RPMI7951 (cell line): ENCODE measurements around the gene GFM2. TPM values are rescaled to one million over a fixed set of nuclear protein-coding genes. Genes with fewer than 3 reads are reported as not detected.
"Not testable (repeated sequence)": the region's sequence is repeated elsewhere in the genome, so short reads cannot be mapped to it uniquely, and the experiment has no call there.

Experiments
- DNase-seq: peaks from one replicate; pipeline ENCODE4 v3.0.0-alpha.2; 2012; ENCODE audit warnings: low read depth
- total RNA-seq: library from RNA; depleted of rRNA; stranded (reverse); fragments of >200 nt; shearing (Covaris generic); gene quantifications from 2 replicates; pipeline ENCODE4 v1.2.3, GENCODE V29; 2014; rRNA removed

Gene GFM2, protein sequence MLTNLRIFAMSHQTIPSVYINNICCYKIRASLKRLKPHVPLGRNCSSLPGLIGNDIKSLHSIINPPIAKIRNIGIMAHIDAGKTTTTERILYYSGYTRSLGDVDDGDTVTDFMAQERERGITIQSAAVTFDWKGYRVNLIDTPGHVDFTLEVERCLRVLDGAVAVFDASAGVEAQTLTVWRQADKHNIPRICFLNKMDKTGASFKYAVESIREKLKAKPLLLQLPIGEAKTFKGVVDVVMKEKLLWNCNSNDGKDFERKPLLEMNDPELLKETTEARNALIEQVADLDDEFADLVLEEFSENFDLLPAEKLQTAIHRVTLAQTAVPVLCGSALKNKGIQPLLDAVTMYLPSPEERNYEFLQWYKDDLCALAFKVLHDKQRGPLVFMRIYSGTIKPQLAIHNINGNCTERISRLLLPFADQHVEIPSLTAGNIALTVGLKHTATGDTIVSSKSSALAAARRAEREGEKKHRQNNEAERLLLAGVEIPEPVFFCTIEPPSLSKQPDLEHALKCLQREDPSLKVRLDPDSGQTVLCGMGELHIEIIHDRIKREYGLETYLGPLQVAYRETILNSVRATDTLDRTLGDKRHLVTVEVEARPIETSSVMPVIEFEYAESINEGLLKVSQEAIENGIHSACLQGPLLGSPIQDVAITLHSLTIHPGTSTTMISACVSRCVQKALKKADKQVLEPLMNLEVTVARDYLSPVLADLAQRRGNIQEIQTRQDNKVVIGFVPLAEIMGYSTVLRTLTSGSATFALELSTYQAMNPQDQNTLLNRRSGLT
- total RNA-seq: 33.8 and 34.2 TPM in 2 replicates

DNA sequence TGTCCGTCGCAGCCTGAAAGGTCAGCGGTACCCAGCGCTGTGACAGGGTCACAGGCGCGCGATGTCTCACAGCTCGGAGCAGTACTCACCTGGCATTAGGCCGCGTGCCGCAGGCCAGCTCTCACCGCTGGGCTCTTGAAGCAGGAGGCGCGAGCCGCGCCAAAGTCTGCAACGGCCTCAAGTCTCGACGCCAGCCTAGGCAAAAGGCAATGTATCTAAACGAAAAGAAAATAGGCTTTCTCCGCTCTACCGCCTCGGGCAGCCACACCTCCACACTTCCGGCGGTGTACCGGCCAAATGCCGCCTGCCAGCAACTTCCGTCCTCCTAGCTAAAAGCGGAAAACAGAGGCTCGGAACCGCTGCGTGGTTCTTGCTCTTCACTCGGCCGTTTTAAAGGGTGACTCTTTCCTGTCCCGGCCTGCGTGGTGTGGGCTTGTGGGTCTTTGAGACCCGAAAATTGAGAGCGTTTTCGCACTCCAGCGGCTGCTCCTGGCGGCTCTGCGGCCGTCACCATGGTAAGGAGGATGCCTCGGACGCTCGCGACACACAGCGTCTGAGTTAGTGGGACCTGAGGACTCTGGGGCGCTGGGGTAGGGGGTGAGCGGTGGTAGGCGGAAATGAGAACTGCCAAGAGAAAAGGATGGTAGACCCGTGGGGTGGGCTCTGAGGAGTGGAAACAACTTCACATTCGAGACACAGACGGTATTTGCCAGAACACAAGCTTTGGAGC is at the start of gene GFM2, which contains the start of gene NSA2:
Gene GFM2 (minus strand): TSS at position 269 of the 730 bp plus-strand sequence. CDS start 3,375 bp downstream, outside the sequence.
Gene NSA2 (plus strand): TSS at position 401 of the 730 bp plus-strand sequence. CDS start 112 bp downstream, at position 513.
- DNase-seq: peak; percentile 90

DNA sequence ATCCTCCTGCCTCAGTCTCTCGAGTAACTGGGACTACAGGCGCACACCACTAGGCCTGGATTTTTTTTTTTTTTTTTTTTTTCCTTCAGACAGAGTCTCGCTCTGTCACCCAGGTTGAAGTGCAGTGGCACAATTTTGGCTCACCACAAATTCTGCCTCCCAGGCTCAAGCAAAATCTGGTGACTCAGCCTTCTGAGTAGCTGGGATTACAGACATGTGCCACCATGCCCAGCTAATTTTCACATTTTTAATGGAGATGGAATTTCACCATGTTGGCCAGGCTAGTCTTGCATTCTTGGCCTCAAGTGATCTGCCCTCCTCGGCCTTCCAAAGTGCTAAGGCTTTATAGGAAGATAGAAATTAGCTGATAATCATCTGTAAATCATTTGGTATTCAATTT is 44.0 kb upstream of the GFM2 start:
- DNase-seq: peak; percentile 55

DNA sequence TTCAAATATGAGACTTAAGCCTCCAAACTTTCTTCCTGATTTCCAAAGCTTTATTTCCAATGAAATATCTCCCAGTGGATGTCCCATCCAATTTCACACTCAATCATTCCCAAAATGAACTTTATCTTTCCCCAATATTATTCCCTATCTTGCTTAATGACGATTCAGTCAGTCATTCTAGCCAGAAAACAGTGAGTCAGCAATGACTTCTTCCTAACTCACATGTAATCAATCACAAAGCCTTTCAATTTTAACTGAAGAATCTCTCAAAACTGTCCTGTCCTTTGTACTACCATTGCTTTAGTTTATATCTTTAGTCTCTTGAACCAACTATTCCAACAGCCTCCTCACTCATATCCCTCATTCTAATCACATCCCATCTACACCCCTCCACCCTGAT is 35.0 kb upstream of the GFM2 start:
- DNase-seq: no peak

DNA sequence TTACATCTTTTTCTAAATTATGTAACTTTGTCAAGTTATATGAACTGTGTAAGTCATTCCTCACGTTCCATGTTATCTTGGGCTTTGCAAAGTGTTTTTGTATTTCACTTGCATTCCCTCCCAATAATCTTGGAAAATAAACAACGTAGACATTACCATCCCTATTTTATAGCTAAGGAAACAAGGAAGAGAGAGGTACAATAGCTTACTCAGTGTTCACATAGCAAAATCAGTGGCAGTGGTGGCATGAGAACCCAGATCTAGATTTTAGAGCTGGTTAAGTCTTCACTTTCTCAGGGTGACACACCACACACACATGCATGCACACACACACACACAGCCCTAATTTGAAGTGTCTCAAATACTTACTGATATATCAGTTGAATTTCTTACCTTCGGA is 34.3 kb upstream of the GFM2 start:
- DNase-seq: no peak

DNA sequence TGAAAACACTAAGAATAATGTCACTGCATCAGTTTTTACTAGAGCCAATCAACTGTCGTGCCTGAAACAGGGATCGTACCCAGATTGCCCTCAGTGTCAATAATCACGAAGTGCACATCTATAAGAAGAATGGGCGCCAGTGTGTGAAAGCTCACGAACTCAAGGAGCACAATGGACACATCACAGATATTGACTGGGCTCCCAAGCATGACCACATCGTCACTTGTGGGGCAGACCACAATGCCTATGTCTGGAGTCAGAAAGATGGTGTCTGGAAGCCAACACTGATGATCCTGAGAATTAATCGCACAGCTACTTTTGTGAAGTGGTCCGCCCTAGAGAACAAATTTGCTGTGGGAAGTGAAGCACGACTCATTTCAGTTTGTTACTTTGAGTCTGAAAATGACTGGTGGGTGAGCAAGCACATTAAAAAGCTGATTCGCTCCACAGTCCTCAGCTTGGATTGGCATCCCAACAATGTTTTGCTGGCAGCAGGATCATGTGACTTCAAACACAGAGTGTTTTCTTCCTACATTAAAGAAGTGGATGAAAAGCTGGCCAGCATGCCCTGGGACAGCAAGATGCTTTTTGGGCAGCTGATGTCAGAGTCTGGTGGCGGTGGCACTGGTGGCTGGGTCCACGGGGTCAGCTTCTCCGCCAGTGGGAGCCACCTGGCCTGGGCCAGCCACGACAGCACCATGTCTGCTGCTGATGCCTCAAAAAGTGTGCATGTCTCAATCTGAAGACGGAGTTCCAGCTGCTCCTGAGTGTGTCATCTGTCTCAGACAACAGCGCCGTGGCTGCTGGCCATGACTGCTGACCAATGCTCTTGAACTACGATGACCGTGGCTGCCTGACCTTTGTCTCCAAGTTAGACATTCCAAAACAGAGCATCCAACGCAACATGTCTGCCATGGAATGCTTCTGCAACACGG is 32.3 kb upstream of the GFM2 start:
- DNase-seq: no peak

DNA sequence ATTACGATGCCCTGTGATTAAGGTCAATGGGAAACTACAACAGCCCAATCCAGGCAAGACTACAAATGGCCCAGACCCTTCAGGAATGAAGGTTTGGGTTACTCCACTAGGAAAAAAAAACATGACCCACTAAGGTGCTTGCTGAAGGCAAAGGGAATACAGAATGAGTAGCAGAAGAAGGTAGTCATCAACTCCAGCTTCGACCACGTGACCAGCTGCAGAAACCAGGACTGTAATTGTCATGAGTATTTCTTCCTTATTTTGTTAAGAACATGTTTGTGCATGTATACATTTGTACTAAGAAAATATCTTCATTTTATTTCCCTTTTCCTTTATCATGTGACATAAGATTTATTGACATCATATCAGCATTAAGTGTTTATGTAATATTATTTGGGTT is 24.8 kb upstream of the GFM2 start:
- DNase-seq: not testable (repeated sequence)

DNA sequence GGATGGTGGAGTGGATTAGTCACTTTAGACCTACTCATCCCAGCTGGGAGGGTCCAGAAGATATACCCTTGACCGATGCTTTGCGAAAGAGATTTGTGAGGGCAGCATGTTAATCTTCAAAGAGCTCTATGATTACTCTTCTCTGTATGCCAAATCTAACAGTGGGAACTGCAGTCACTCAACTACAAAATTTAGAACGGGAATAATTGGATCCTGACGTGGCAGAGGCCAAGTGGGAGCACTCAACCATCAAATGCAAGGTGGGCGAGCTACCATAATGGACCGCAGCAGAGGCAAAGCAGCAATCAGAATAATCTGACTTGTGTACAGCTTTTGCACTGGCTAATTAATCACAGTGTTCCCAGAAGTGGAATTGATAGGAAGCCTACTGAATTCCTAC is 20.5 kb upstream of the GFM2 start:
- DNase-seq: no peak

DNA sequence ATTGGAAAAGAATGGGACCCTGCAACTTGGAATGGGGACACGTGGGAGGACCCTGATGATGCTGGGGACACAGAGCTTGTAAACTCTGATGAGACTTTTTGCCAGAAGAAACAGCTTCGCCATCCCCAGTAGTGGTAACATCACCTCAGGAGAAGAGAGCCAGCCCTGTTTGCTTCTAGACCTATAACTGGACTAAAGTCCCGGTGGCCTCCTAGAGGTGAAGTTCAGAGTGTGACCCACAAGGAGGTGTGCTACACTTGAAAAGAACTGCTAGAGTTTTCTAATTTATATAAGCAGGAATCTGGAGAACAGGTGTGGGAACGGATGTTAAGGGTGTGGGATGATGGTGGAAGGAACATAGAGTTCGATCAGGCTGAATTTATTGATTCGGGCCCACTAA is 19.9 kb upstream of the GFM2 start:
- no peak for DNase-seq

DNA sequence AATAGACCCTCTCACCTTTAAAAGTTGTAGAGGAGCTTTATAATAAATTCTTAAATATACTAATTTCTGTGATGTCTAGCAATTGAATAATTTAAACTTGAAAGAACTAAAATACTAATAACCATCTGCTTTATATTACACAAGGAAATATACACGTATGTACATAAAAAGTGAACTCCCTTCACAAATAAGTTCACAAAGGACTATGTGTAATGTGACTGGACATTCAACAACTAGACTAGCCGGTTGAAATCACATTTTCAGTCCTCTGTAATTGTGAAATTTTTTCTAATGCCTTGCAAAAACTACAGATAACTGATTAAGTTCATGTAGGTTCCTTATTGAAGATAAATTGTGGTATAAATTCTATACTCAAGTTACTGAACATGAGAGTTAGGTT is 11.7 kb upstream of the GFM2 start:
- no peak for DNase-seq

DNA sequence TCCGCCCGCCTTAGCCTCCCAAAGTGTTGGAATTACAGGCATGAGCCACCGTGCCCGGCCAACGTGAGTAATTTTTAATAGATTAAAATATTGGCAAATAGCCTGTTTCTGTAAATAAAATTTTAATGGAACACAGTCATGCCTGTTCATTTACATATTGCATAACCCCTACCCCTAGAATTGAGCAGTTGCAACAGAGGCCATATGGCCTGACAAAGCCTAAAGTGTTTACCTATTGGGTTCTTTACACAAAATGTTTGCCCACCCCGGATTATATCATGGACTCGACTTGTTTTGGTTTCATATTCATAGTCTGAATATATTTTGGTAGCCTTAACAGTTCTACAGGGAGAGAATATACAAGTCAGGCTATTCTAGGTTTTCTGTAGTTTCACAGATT is 5.4 kb upstream of the GFM2 start:
- DNase-seq: no peak

DNA sequence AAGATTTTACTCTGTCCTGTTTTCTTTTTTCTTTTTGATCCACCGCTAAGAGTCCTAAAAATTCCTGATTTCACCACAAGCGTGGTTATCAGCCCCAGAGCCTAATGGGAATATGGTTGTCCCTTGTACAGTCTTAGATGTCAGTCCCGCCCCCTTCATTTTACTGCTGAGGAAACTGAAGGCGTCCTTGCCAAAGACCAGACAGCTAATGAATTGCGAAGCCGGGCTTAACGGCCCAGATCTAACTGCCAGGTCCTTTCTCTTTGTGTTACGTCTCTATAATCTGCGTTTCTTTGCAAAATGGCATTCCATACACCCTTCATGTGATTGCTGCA is 629 bp upstream of the GFM2 start:
- peak; percentile 44 for DNase-seq

DNA sequence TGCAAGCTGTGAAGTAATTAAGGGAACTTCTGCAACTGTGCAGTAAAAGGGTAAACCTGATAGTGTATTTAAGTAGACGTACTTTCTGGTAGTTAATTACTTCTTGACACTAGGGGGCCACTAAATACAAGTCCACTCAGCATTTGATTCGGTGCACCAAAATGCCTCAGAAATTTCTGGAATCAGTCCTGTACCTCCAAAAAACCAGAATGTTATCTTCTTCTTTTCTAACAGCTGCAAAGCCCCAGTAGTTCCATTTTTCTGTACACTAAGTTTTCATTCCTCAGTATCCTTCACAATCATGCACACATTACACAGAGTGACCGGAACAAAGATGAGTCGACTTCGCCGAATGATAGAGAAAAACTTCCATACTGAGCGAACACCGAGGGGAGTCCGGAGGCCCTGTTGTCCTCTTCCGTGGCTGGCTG is 484 bp downstream of the GFM2 start:
- DNase-seq: no peak

DNA sequence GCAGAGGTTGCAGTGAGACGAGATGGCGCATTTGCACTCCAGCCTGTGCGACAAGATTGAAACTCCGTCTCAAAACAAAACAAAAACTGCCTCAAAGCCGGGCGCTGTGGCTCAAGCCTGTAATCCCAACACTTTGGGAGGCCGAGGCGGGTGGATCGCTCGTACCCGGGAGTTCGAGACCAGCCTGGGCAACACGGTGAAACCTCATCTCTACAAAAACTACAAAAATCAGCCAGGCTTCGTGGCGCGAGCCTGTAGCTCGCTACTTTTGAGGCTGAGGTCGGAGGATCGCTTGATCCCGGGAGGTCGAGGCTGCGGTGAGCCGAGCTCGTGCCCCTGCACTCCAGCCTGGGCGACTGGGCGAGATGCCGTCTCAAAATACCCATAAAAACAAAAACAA is 988 bp downstream of the GFM2 start:
- no peak for DNase-seq

DNA sequence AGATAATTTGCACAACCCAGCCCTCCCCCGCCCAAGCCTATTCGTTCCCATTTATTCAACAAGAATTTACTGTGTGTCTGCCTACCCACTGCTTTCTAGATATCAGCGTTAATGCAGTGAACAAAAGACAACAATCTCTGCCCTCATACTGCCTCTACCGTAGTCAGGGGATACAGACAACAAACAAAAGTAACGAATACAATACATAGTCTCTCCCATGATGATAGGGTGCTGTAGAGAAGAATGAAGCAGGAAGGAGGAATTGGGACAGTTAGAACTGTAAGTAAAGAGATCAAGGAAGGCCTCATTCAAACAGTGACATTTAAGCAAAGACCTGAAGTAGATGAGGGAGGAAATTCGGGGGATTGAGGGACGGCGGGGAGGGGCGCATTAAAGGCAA is 1.7 kb downstream of the GFM2 start:
- peak; percentile 24 for DNase-seq

DNA sequence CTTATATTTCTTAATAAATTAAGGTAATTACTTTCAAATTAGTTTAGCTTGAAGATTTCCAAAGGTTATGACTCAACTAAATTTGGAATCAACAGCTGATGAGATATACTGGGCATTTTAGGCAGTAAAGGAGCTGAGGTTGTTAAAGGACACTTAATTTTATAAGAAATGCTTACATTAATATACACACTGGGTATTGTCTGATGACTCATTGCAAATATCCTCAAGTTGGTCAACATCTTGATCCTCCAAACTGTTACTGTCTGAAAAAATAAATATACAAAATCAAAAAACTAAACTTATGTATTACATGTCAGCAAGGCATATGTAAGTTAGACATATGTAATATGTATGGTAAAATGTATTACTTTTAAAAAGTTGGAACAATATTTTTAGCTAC is 3.4 kb downstream of the GFM2 start:
- no peak for DNase-seq

DNA sequence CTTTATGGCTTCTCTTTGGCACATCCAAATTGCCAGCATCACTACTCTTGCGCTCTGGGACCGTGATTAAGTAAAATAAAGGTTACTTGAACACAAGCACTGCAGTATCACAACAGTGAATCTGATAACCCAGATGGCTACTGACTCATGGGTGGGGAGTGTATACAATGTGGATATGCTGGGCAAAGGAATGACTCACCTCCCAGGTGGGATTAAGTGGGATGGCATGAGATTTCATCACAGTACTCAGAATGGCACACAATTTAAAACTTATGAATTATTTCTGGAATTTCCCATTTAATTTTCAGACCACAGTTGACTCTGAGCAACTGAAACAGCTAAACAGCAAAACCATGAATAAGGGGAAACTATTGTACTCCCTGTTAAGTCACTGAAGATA is 4.3 kb downstream of the GFM2 start:
- peak; percentile 77 for DNase-seq

DNA sequence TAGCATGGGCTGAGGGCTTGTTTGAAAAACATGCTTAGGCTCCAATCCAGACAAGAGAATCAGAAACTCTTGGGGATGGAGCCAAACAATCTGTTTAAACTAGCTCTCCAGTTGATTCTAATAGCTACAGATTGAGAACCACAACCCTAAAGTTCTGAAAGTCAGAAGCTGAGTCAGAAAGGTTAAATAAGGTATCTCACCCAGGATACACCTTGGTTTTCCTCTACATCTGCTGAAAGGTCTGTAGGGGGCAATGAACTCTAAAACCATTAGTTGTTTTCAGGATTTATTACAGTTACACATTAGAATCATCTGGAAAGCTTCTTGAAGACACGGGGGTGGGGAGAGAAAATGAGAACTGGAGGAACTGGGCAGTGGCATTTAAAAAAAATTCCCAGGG is 5.7 kb downstream of the GFM2 start:
- no peak for DNase-seq

DNA sequence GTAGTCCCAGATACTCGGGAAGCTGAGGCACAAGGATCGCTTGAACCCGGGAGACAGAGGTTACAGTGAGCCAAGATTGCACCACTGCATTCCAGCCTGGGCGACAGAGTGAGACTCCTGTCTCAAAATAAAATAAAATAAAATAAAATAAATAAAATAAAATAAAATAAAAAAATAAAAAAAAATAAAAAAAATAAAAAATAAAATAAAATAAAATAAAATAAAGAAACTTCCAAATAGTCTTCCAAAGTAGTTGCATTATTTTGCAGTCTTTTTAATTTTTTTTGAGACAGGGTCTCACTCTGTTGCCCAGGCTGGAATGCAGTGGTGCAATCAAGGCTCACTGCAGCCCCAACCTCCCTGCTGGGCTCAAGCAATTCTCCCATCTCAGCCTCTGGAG is 18.2 kb downstream of the GFM2 start:
- not testable (repeated sequence) for DNase-seq

DNA sequence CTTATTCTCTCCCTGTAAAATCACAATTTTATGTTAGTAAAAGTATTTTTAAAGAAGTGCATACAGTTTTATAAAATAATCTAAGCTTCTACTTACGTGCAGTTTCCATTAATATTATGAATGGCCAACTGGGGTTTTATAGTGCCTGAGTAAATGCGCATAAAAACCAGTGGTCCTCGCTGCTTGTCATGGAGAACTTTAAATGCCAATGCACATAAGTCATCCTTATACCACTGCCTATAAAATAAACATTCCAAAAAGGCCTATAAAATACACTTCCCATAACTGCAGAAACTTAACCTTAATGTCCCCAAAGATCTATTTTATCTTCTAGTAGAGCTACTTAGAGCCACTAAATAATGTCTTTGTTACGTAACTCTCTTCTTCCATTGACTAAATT is 28.5 kb downstream of the GFM2 start:
- DNase-seq: no peak

DNA sequence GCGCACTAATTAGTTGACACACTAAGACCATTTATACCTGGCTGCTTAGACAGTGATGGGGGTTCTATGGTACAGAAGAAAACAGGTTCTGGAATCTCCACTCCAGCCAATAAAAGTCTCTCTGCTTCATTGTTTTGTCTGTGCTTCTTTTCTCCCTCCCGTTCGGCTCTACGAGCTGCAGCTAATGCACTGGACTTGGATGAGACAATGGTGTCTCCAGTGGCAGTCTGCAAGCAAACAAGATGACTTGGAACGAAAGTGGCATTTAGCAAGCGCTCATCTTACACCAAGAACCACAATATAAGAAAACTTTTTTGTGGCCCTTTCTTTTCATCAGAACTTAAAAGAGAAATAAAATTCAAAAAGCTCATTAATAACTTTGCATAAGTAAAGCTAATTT is 30.2 kb downstream of the GFM2 start:
- DNase-seq: no peak

DNA sequence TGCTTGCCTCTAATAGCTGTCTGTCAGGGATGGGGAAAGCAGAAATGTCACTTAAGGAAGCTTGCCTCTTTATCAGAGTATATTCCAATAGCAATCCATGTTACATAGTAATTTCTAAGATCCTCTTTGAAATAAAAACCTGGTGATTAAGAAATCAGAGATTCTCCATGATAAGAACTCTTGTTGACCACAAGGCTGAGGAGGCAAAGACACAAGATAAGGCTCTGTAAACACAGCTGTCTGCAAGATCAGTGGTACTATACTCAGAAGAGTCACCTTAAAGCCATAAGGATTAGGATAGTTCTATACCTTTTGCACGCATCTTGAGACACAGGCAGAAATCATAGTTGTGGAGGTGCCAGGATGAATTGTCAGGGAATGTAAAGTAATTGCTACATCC is 41.6 kb downstream of the GFM2 start:
- no peak for DNase-seq
